ENCODE results near the gene ZNF660.
"Not testable (repeated sequence)": the region's sequence is repeated elsewhere in the genome, so short reads cannot be mapped to it uniquely, and the experiment has no call there.

Gene ZNF660

DNA sequence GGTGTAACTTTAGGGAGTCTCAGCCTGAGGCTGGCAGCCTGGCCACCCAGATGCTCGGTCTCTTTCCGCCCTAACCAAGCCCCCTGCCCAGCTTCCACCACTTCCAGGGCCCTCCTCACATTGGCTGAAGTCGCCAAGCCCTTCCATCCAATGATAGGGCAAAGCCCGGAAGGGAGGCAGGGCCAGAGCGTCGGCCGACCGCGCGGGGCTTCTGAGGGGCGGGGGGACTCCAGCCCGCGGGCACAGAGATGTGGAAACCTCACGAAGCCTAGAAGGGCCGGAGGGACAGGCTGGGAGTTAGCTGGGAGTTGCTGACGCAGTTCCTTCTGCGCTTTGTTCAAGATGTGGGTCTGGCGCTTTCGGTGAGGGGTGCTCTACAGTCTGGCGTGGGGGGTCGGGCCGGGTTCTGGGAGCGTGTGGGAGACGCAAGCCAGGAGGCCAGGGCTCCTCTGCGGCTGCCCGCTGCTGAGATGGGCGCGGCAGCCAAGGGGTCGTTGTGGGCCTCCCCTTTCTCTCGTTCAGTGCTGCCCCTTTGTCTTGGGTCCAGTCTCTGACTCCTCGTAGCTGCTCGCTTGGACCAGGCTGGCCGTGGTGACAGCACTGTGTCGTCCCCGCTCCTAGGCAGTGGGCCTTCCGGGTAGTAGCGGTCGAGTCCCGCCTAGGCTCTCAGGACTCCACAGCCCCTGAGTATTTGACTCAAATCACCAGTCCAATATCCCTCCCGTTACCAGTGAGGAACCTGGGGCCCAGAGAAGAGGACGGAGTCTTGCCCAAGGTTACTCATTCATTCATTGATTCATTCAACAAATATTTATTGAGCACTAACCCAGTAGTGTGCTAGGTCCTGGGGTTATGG, at the start of gene ZNF660:
Gene ZNF660 (plus strand): TSS at position 319 of the 856 bp plus-strand sequence. CDS start 9,230 bp downstream, outside the sequence.
- DNase-seq = peak; percentile 73

DNA sequence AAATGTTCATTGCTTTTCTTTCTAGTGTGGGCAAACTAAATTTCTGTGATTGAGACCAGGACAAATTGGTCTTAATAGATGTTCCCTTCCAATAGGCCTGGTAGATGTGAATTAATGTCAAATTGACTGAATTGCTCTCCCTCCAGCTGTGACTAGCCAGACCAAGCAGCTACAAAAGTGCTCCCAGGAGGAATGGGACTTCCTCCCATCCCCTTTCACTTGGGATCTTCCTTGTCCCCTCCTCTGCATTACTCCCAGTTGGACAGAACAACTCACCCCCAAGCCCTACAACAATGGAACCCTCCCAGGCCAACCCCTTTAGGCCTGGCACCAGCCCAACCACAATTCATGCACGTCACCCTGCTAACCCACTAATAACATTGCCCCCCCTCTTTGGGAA, 49.4 kb upstream of the ZNF660 start:
- no peak for DNase-seq

DNA sequence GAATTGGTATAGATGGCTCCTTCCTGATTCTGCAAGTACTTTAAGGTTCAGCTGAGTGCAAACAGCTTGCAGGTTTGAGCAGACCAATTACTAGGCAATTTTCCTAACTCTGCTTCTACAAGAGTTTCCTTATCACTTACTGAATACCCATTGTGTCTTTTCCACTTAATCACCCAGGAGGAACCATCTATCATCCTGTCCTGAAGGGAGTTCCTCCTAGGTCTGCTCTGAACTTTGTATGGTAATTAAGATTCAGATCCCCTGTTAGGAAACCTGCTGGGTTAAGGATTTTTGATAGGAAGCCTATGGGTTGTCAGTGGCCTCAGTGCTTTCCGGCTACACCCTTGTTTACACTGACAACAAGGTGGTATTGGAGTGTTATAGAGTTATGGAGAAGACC, 40.0 kb upstream of the ZNF660 start:
- DNase-seq = not testable (repeated sequence)

DNA sequence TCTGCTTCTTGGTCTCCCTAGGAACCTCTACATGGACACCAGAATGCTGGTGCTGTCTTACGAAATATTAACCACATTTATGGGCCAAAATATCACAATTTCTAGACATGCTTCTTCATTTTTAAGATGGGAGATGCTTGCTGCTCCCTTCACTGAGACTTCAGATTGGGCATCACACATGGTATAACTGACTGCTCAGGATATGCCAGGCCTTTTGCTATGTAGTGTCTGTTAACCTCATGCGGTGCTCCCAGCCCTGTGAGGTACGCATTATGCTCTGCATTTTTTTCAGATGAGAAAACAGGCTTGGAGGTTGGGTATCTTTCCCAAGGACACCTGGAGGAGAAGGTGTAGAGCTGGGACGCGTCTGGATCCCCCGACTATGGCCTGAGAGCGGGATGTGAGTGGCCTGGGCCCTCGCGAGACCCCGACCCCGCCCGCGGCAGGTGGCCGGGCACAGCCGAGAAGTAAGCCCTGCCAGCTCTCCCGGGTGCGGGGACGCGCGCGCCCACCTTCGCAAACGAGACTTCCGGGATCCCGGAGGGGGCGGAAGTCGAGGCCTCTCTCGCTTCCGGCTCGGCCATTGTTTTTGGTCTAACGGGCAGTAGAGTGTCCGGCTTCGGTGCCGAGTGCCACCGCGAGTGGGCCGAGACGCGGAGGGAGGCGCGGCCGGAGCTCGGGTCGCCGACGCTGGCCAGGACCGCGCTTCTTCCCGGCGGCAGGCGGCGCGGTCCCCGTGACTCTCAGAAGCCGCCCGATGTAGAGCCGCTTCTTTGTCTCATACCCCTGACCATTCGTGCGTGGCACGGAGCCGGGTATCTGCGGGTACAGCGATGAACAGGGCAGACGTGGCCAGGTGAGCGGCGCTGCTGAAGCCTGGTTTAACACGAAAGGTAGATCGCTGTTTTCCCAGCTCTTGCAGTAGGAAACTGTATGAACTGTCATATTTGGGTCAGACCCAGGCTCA, 29.9 kb upstream of the ZNF660 start, which contains the start of gene ZKSCAN7:
Gene ZKSCAN7 (plus strand): TSS at position 568 of the 967 bp plus-strand sequence. CDS start 1,855 bp downstream, outside the sequence.
- DNase-seq = peak; percentile 16

DNA sequence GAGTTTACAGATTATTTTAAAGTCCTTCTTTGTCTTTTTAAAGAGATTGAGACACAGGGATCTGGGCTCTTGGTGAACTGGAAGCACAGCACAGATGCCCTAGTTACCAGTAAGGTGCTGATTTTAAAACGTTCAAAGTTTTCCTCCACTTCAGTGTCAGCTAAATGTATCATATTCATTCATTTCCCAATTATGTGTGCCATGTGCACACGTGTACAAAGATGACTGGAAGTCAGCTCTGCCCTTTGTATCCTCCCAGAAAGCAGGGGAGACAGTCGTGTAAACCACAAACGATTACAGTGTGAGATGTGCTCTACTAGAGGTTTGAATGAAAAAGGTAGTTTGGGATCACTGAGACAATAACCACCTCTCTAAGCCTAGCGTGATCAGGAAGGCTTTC, 29.0 kb upstream of the ZNF660 start:
- no peak for DNase-seq

DNA sequence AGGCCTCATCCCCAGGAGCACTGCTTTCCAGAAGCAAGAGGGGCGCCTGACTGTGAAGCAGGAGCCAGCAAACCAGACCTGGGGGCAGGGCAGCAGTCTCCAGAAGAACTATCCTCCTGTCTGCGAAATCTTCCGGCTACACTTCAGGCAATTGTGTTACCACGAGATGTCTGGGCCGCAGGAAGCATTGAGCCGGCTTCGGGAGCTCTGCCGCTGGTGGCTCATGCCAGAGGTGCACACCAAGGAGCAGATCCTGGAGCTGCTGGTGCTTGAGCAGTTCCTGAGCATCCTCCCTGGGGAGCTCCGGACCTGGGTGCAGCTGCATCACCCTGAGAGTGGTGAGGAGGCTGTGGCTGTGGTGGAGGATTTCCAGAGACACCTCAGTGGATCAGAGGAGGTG, 27.7 kb upstream of the ZNF660 start:
- no peak for DNase-seq

DNA sequence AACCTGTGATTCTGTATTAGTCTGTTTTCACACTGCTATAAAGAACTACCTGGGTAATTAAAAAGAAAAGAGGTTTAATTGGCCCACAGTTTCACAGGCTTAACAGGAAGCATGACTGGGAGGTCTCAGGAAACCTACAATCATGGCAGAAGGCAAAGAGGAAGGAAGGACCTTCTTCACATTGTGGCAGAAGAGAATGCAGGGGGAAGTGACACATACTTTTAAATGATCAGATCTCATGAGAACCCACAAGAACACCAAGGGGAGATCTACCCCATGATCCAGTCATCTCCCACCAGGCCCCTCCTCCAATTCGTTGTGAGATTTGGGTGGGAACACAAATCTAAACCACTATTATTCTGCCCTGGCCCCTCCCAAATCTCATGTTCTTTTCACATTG, 23.7 kb upstream of the ZNF660 start:
- DNase-seq = no peak

DNA sequence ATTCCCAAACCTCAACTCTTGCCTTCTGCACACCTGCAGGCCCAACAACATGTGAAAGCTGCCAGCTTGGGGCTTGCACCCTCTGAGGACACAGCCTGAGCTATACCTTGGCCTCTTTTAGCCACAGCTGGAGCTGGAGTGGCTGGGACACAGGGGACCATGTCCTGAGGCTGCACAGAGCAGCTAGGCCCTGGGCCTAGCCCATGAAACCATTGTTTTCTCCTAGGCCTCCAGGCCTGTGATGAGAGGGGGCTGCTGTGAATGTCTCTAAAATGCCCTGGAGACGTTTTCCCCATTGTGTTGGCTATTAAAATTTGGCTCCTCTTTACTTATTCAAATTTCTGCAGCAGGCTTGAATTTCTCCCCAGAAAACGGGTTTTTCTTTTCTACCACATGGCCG, 22.6 kb upstream of the ZNF660 start:
- DNase-seq = no peak

DNA sequence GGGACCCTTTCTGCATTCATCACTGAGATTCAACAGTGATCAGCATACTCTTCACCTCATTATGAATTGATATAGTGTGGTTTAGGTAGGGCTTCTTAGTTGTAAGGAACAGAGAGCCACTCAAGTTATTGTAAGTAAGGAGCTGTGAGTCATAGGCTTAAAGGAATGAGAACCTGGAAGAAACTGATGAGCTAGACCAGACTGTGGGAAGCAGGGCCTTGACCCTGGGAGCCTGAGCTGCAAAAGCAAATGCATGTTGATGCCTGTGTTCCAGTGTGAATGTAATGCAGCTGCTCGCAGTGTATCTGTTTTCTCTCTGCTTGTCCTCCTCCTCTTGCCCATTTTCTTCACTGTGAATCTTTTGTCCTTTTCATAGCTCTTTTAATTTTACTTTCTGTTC, 16.2 kb upstream of the ZNF660 start:
- DNase-seq = no peak

DNA sequence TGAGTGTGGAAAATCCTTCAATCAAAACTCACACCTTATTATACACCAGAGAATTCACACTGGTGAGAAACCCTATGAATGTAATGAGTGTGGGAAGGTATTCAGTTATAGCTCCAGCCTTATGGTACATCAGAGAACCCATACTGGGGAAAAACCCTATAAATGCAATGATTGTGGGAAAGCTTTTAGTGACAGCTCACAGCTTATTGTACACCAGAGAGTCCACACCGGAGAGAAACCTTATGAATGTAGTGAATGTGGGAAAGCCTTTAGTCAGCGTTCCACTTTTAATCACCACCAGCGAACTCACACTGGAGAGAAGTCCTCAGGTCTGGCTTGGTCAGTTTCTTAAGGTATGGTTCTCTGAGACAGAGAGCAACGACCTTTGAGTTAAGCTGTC, 13.7 kb upstream of the ZNF660 start:
- no peak for DNase-seq

DNA sequence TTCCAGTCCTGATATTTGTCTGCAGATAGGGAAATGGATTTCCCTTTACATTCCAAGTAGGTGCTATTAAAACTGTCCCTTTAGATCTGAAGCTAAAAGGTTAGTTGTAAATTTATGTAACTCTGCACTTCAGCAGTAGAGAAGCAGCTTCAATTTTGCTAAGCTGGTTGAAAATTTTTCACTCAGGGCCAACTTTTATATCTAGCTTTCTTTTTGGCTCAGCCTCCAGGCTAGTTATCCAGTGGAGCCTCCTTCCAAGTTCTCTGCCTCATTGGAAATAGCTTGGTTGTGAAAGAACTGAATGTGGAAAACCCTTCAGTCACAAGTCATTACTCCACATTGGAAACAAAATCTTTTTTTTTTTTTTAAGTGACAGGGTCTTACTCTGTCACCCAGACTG, 8.2 kb upstream of the ZNF660 start:
- no peak for DNase-seq

DNA sequence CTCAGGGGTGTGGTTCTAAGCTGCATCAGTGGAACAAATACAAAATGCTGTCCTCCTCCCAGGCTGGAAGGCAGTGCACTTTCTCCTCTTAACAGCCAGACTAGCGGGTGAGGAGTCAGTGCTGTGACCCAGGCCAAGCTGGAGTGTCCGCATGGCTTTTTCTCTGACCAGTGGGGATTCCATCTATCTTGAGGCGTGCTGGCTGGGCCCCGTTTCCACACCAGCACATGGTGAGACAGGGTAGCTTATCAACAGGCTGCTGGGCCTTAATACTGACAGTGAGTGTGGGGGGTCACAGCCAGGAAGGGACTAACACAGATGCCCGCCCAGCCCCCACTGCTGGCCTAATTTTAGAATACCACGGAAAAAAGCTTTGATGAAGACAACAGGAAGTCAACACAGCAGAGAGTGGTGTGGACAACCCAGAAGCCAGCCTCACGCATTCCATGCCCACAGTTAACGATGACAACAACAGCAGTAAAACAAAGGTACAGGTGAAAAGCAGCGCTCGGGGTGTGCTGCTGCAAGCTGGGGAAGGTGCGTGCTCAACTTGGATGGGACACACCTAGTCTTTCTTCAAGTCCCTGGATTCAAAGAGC, 7.3 kb upstream of the ZNF660 start:
- not testable (repeated sequence) for DNase-seq

DNA sequence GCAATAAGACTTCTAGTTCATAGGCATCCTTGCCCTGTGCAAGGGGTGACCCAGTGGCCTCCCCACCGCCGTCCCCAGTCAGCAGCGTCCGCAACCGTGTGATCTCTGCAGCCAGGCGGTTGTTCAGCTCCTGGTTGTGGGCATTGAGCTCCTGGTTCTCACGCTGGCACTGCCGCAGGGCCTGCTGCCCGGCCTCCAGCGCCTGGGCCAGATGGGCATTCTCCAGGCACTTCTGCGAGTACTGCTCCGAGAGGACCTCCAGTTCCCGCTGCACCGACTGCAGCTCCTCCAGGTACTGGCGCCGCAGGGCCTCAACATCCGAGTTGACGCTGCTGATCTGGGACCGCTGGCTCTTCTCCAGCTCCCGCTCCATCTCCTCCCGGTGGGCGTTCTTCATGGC, 6.4 kb upstream of the ZNF660 start:
- DNase-seq = not testable (repeated sequence)

DNA sequence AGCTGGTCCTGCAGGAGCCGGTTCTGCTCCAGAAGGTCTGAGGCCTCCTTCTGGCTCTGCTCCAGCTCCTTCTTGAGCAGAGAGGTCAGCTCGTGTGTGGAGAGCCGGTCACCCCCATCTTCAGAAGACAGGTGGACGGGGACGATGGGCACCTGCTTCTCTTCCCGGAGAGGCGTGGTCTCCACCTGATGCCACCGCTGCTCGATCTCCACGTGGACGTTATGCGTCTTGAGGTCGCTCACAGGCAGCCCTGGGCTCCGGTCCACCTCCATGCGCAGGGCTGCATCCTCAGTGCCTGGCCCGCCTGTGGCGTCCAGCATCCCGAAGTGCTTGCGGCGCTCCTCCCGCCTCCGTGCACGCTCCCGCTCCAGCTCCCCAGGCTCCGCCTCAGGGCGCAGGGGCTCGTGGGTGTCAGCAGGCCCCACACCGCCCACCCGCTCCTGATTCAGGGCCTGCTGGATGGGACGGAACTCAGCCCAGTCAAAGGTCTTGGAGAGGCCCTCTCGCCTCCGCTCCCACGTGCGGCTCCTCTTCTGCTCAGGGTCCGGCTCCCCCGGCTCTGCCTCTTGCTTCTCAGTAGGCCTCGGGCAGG, 5.7 kb upstream of the ZNF660 start:
- not testable (repeated sequence) for DNase-seq

DNA sequence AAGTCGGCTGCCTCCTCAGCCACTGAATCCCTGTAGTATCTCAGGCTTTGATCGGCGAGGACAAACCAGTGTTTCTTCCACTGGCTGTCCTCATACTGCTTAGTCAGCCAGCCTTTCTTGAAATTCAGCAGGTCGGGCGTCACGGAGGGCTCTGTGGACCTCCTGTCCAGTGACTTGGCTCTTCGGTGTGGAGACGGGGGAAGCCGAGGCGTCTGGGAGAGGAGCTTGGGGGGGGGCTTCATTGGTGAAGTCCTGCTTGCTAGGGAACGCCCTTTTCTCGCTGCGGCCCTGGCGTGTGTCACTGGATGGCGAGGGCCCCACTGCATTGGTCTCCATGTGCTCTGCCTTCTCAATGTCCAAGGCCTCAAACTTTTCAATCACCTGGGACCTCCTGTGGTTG, 5.0 kb upstream of the ZNF660 start:
- not testable (repeated sequence) for DNase-seq

DNA sequence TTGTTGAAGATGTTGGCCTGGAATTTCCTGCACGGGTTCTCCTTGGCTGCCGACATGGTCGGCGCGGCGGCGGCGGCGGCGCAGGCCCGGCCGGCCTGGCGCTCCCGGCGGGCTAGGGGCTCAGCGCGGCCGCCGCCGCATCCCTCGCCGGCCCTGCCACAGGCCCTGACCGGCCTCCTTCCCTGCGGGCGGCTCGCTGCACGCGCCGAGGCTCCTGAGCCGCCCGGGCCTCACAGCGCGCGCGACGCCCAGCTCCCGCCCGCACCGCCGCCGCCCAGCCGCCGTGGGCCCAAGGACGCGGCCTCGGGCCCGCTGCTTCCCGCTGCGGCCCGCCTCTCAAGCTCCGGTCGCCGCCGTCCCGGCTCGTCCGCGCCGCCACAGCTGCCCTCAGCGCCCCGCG, 3.8 kb upstream of the ZNF660 start:
- not testable (repeated sequence) for DNase-seq

DNA sequence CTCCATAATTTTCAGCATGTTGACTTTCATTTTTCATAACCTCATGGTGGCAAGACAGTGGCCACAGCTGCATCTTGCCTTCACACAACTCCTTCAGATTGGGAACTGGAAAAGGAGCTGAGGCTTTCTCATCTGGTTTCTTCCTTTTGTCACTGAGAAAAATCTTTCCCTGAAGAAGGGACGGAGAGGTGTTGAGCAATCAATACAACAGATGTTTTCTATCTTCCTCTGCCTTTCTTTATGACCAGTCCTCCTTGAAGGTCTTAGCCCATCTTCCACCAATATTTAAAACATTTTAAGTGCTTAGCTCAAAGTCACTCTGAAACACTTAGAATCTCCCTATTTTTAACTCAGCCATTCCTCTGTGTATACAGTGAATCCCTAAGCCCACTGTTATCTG, 11.9 kb downstream of the ZNF660 start:
- DNase-seq = no peak

DNA sequence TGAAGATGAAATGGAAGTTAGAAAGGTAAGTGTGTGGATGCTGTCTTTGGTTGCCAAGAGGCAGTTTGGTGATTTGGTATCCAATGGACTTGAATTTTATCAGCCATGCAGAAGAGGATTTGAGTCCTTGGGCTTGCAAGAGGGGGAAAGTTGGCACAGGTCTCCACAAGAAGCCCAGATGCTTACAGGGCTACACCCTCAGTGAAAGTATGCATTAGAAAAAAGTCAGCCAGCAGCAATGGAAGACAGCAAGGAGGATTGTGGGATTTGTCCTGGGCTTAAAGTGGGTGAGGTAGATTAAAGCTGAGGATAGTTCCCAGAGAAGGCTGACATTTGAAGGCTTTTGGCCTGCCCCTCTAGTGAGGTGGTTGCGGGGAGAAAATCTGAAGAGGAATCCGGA, 17.0 kb downstream of the ZNF660 start:
- no peak for DNase-seq

DNA sequence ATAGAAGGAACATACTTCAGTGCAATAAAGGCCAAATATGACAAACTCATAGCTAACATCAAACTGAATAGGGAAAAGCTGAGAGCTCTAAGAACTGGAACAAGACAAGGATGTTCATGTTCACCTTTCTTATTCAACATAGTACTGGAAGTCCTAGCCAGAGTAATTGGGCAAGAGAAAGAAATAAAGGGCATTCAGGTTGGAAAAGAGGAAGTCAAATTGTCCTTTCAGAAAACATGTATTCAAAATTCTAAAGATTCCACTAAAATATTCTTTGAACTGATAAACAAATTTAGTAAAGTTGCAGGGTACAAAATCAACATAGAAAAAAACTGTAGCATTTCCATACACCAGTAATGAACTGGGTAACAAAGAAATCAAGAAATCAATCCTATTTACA, 27.9 kb downstream of the ZNF660 start:
- DNase-seq = no peak

DNA sequence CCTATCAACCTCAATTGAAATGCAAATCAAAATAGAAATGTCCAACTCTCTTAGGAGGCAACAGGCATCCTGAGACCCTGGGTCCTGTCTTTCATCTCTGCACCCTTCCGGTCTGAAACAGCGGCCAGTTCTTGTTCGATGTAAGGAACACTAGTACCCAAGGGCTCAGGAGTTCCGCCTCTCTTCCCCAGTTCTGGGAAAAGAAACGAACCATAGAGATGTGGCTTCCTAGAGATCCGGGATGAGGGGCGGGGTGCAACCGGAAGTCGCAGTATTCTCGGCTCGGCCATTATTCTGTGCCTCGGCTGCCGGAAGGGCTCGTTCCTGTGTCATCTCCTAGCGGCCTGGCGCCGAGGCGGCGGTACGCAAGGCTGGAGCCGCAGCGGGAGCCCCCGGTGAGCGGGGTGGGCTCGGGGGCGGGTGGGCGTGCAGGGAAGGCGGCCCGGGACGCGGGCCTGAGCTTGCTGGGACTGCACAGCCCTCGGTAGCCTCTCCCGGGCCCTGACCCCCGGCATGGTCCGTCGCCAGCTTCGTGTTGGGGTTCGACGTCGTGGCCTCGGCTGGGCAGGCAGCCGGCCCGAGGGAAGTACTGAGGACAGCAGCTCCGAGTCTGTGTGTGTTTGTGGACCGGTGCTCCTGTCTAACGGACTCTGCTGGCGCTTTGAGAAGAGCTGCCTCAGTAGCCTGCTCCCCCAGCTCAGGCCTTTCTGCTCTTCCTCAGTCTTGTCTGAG, 40.2 kb downstream of the ZNF660 start, which contains the start of gene ZNF197:
Gene ZNF197 (plus strand): TSS at position 288 of the 732 bp plus-strand sequence. CDS start 4,119 bp downstream, outside the sequence.
- DNase-seq = peak; percentile 45

DNA sequence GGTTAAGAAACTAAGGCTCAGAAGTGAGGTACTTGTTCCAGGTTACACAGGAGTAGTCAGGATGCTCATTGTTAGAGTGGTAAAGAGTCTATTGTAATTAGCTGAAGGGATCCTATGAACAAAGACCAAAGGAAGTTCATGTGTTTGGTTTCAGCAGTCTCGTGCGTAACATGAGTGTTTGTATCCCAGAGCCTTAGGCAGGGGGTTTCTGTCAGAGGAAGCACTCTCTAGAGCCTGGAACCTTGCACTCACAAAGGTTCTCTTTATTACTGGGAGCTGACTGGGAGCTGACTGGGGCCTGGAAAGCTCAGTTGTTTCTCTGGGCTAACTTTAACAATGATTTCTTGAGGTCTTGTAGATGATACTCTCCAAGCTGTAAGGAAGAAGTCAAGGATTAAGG, 44.0 kb downstream of the ZNF660 start:
- DNase-seq = no peak

DNA sequence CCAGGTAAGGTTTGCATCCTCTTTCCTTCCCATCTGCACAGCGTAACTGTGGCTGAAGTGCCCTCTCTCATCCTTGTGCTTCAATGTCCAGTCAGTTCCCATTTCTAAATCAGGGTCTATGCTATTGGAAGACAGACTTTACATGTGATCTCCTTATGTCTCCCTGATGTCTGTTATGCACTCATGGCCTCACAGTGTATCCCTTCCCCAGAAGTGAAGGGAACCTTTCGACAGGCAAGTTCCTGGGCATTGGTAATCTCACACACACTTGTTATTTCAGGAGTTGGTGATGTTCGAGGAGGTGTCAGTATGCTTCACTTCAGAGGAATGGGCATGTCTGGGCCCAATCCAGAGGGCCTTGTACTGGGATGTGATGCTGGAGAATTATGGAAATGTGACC, 47.4 kb downstream of the ZNF660 start:
- no peak for DNase-seq
